ENCODE measurements around the gene CCNI.

DNA sequence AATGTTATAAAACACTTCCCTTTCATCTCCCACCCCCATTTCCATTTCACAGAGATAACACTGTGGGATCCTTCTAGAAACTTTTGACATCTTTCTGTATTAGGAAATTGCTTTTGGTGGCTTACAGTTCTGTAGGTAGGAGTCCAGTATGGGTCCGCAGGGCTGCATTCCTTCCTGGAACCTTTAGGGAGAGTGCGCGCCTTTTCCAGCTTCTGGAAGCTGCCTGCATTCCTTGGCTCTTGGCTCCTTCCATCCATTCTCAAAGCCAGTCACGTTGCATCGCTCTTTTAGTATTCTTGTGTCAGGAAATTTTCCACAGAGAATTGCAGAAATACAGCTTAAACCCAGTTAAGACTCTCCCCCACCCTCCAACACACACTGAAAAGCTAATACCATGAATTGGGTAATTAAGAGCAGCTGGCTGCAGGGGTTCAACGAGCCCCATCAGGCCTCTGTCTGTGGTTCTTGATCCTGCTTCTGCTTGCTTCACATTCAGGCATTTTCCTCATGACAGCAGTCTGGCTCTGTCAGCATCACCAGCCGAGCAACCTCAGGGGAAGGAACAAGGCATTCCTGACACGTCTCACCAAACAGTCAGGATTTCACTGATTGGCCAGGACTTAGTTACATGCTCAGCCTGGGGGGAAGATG lies 77.4 kb downstream of the CCNI start:
- TF ChIP-seq, protein P1, sequence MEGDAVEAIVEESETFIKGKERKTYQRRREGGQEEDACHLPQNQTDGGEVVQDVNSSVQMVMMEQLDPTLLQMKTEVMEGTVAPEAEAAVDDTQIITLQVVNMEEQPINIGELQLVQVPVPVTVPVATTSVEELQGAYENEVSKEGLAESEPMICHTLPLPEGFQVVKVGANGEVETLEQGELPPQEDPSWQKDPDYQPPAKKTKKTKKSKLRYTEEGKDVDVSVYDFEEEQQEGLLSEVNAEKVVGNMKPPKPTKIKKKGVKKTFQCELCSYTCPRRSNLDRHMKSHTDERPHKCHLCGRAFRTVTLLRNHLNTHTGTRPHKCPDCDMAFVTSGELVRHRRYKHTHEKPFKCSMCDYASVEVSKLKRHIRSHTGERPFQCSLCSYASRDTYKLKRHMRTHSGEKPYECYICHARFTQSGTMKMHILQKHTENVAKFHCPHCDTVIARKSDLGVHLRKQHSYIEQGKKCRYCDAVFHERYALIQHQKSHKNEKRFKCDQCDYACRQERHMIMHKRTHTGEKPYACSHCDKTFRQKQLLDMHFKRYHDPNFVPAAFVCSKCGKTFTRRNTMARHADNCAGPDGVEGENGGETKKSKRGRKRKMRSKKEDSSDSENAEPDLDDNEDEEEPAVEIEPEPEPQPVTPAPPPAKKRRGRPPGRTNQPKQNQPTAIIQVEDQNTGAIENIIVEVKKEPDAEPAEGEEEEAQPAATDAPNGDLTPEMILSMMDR (IDR thresholded peaks at IDR 0.05; ENCODE audit: low read depth, low read length) = no peak
- no peak for TF ChIP-seq POLR2A (IDR thresholded peaks at IDR 0.05; ENCODE audit: extremely low read depth, insufficient read length)

Data from NB4 (cell line).